SK-N-SH (cell line): ENCODE data around the gene ERAP2.

ENCODE experiments used
- CTCF ChIP-seq: fragments of 200-600 bp; sonication (generic); IDR thresholded peaks from 2 replicates; pipeline ENCODE4 v1.6.1; 2017; ENCODE audit warnings: antibody characterized with exemption, mild to moderate bottlenecking, moderate library complexity
- ELF1 ChIP-seq: IDR thresholded peaks from 2 replicates; pipeline ENCODE4 v1.4.0; 2012
- NRF1 ChIP-seq: IDR thresholded peaks from 2 replicates; pipeline ENCODE4 v1.6.1; 2012; ENCODE audit warnings: low read depth, mild to moderate bottlenecking, low read length
- TCF12 ChIP-seq: IDR thresholded peaks from 2 replicates; pipeline ENCODE4 v1.4.0; 2012
- ZBTB33 ChIP-seq: IDR thresholded peaks from 2 replicates; pipeline ENCODE4 v1.4.0; 2012; ENCODE audit warnings: low read depth, borderline replicate concordance

- no peak for TF ChIP-seq CTCF
- TF ChIP-seq NRF1: no peak
- no peak for TF ChIP-seq ELF1
- TF ChIP-seq ZBTB33: no peak
- TF ChIP-seq TCF12: no peak
Observed at GRCh38 chr5:96913233-96913632, 36.9 kb downstream of the ERAP2 start.
